GM19099 (cell line): Measurements from ENCODE around the gene TBX1.

Experiments
- POLR2A ChIP-seq: IDR thresholded peaks from 3 replicates; pipeline ENCODE4 v1.6.1; 2011; ENCODE audit warnings: low read depth; ENCODE audit not compliant: insufficient read length; ENCODE audit errors: extremely low read depth

TBX1 gene

GRCh38 chr22:19799322-19800190, 39.0 kb downstream of the TBX1 start:
- no peak for TF ChIP-seq POLR2A

- TF ChIP-seq POLR2A = no peak
Observed at GRCh38 chr22:19800306-19800705, 39.7 kb downstream of the TBX1 start.

GRCh38 chr22:19800761-19801244, 40.2 kb downstream of the TBX1 start:
- no peak for TF ChIP-seq POLR2A

- no peak for TF ChIP-seq POLR2A
Observed at GRCh38 chr22:19801340-19802000, 40.9 kb downstream of the TBX1 start.

- no peak for TF ChIP-seq POLR2A
Observed at GRCh38 chr22:19802001-19802893, 41.7 kb downstream of the TBX1 start.

- no peak for TF ChIP-seq POLR2A
Observed at GRCh38 chr22:19802894-19803735, 42.5 kb downstream of the TBX1 start.

- no peak for TF ChIP-seq POLR2A
Observed at GRCh38 chr22:19803736-19804267, 43.2 kb downstream of the TBX1 start.

GRCh38 chr22:19805821-19806212, 45.2 kb downstream of the TBX1 start:
- TF ChIP-seq POLR2A = no peak

- no peak for TF ChIP-seq POLR2A
Observed at GRCh38 chr22:19806213-19807160, 45.9 kb downstream of the TBX1 start.

- TF ChIP-seq POLR2A = no peak
Observed at GRCh38 chr22:19807161-19807913, 46.8 kb downstream of the TBX1 start.

GRCh38 chr22:19807914-19808872, 47.6 kb downstream of the TBX1 start:
- TF ChIP-seq POLR2A = no peak
